Stimulated activated CD8-positive, alpha-beta memory T cell treated with anti-CD3 and anti-CD28 coated beads, Interleukin-7, amount 100 ng/mL, for 1 hour (primary cell): ENCODE data around the gene KRTAP21-1.
"Not testable (repeated sequence)": the region's sequence is repeated elsewhere in the genome, so short reads cannot be mapped to it uniquely, and the experiment has no call there.

Experiments
- DNase-seq, 2 donors: peaks; one replicate each; pipeline ENCODE4 v3.0.0-alpha.2; 2020; ENCODE audit warnings: low read depth in 2 of 2

The KRTAP21-1 gene

DNA sequence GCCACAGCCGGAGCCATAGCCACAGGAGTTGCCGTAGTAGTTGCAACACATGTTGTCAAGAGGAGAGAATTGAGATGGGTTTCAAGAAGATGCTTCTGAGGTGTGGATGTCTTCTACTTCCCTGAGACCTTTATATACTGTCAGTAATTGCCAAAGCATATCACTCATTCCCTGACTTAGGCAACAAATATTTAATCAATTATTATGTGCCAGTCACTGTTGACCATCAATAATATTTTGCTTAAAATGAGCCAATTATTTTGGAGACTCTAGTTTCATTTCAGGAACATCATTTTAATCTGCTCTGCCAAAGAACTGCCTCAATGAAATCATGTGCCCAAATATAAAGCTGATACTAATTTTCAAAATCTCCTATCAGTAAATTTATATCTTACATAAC lies at the start of gene KRTAP21-1:
Gene KRTAP21-1, minus strand, starts transcription at position 101 of the 400 bp plus-strand sequence. Its CDS starts 50 bp downstream, at position 51.
- DNase-seq: not testable (repeated sequence)

DNA sequence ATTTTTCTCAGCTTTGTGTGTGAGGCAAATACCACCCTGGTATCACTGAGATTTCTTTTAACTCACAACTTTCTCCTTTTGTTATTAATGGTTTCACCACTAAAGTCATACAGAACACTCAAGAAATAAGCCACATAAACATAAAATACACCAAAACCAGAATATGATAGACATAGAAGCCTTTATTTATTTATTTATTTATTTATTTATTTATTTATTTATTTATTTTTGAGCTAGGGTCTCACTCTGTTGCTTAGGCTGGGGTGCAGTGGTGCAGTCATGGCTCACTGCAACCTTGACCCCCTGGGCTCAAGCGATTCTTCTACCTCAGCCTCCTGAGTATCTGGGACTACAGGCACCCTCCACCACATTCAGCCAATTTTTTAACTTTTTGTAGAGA lies 45.4 kb upstream of the KRTAP21-1 start:
- DNase-seq: no peak

DNA sequence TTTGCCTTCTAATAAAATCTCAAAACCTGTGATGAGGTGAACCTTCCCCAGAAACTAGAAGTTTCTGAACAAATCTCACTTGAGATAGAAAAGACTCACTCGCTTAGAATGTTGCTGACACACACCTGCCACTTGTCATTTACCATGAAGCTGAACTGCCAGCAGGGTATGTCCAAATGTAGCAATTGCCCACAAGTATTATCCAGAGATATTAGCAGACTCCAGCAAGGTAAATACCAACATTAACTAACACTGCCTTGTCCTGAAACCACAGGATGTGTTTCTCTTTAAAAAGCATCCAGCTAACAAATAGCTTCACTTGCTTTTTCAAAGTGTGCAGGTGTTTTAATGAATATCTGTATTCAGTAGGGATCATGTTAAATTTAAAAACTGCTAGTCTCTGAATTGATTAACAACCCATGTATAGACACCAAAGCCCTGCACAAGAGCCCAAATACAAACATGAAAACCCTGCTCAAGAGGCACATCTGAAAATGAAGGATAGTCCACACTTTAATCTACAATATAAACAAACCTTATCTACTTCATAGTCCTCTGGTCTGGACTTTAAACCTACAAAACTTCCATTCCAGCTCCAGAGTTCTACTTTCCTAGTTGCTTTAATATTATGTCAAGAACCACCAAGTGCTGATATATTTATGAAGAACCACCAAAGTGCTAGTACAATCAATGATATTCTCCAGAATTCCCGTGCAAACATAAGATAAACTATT lies 38.5 kb upstream of the KRTAP21-1 start:
- no peak for DNase-seq

DNA sequence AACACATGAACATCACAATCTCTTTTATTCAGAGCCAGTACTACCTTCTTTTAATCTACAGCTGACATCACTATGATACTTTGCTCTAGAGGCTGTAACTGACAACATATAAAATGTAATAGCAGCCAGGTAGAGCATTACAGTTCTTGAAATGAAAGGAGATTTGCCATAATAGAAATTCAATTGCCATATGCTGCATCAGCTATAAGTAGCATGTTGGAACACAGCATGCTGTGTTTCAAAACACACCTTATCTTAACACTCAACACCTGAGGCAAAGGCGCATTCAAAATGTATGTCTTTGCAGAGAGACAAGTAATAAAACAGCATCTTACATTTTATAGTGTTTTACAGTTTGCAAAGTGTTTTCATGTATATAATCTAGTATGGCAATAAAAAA lies 24.0 kb upstream of the KRTAP21-1 start:
- DNase-seq: no peak

DNA sequence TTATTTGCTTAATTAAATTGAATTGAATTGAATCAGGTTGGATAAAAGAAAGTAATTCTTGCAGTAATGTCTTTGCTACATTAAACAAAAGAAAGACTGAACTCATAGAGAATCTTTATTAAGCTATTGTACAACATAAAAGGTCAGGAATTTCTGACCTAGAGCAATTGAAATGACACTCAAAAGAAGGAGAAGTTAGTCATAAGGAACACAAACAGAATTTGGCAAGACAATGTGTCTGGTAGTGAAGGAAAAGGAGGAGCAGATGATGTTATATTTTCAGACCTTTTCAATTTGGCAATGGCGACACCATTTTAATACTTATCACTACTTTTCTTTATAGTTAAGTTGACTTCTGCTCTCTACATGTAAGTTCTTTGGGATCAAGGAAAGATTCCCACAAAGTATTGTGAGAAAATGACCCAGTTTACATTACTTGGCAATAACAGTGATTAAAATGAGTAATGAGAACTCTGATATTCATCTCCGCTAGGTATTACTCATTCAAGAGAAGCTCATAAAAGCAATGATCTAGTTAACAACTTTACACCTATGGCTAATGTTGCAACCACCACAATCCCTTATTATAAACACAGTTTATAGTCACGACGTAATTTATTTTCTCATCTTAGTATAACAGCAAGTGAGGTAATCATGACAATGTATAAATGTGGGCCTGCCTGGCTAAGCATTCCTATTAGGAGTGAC lies 14.7 kb upstream of the KRTAP21-1 start:
- DNase-seq: no peak

DNA sequence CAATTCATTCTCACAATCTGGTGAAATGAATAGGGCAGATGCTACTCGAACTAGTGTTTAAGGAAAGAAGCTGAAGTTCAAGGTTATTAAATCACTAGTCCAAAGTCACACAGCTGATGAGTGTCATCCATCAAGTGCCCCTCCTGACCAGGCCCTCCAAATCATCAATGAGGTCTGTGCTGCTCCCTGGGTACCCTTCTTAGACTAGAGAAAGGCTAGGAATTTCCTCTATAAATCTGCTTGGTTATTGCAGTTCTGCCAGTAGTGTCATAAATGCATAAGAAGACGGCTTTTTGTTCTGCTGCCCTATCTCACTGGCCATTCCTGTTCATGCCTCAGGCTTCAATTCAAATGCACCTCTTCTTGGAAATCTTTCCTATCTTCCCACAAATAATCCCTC lies 5.5 kb upstream of the KRTAP21-1 start:
- DNase-seq: no peak

DNA sequence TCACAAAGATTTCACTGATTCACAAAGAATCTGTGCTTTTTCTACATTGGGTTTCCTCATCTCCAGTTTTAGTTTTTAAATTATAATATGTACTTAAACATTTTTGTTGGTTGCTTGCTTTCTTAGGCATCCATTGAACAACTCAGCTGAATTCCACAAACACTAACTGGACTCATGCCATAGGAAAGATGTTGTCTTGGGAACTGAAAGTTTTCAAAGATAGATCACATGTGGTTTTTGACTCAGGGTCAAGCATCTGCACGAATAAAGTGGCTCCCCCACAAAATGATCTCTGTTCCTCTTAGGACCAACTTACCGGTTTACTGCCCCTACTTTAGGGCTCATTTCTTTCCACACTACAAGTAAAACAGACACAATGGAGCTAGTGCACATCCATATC lies 3.1 kb upstream of the KRTAP21-1 start:
- no peak for DNase-seq

DNA sequence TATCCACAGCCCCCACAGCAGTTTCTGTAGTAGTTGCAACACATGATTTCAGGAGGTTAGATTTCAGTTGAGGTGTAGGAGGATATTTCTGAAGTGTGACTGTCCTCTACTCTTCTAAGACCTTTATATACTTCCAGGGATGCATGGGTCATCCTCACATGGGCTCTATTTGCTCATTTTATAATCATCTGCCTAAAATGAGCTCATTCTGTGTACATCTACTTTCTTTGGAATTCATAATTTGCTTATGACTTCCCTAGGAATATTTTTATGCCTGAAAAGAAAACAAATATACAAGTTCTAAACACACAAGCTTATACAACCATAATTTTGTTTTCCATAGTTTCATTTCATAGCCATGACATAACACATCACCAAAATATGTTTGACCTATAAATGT lies 8.1 kb downstream of the KRTAP21-1 start, which contains the start of gene KRTAP21-2:
Gene KRTAP21-2, minus strand, starts transcription at position 101 of the 400 bp plus-strand sequence. Its CDS starts 57 bp downstream, at position 44.
- no peak for DNase-seq

DNA sequence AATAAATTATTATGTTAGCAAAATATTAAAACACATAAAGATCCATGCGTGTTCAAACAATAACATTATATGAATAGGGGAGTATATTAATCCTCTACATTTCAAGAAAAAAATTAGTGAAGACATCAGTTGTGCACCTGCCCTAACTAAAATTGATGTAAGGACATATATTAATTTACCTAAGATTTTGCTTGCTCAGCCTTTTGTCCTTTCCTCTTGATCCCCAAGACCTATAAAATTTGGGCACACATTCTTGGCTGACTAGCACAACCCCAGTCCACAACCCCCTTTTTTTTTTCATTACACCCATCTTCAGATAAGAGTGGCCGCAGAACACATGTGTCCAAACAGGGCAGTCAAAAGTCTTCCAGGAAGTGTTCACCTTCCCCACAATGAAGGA lies 14.8 kb downstream of the KRTAP21-1 start:
- DNase-seq: no peak

DNA sequence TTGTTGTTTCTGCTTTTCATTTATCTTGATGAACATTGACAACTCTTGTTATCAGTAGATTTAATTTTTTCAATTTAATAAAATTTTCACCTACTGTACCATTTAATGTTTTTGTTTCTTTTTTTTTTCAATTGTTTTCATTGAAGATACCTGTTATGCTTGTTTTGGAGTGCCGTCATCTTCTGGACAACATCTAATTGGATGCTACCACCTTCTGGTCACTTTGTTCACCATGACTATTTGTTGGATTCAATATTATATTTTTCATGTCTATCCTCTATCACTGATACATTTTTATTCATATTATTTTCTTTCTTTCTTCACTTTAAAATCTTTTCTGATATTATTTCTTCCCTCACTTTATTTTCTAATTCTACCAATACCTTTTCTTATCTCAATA lies 22.2 kb downstream of the KRTAP21-1 start:
- no peak for DNase-seq

DNA sequence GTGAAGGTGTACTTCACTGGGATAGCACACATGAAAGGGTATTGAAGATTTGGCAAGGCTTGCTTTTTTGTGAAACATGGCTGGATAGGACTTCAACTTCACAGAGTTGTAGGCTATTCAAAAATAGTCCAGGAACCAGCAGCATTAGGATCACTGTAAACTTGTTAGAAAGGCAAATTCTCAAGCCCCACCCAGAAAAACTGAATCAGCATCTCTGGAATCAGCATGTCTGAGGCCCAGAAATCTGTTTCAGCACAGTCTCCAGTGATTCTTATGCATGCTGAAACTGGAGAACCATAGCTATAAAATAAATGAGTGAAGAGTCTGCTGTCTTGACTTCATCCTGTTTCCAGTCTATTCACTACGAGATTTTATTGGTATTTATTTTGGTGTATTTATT lies 28.5 kb downstream of the KRTAP21-1 start:
- no peak for DNase-seq

DNA sequence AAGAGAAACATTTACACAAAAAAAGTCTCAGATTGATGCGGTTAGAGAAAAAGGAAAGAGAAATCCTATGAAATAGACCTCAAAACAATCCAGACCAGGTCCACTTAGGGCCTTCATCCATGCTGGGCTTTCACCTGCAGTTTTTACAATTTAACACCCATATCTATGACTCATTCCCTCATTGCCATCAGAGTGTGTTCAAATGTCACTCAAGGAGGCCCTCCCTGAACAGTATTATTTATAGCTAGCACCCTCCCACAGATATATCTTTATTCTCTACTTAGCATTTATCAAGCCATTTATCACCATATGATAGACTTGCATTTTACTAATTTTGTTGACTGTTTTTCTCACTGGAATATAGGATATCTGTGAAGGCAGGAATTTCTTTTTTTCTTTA lies 35.8 kb downstream of the KRTAP21-1 start:
- DNase-seq: no peak

DNA sequence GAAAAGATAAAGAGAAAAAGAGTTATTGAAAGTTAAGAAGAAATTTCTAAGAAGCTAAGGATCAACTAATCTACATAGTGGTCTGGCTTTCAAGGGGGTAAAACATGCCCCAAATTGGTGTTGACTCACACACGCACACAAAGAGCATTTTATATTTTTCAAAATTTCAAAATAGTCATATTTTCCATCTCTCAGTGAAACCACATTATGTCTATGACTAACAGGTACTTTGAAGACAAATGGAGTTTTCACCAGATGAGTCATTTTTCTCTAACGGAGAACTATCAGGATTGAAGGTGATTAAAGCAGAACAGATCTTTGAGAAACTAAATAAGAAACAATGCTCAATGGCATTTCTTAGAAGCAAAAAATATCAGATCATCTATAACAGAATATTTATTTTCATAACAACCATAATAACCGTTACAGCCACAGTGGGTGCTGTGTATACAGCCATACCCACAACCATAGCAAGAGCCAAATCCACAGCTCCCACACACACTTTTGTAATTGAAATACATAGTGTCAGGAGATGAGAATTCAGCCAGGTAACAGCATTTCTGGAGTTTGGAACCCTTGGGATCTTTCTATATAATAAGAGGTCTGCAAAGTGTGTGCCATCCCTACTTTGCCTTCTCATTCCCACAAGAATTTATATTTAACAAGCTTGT lies 36.9 kb downstream of the KRTAP21-1 start, which contains the start of gene KRTAP21-3:
Gene KRTAP21-3, minus strand, starts transcription at position 539 of the 671 bp plus-strand sequence. Its CDS starts 18 bp downstream, at position 521.
- no peak for DNase-seq

DNA sequence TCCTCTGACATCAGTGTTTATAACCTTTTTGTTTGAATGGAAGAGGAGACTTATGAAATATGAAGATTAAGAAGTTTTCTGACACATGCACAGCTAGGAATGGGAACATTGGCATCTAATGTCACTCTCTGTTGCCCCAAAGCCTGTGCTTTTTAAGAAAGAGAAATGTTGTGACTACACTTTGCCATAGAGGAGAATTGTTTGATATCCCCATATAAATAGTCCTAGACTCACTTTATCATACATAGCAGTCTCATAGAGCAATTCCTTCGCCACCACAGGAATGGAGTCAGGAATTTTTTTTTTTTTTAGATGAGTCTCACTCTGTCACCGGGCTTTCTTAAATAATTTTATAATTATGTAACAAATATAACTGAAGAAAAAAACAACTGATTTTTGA lies 38.1 kb downstream of the KRTAP21-1 start:
- no peak for DNase-seq

DNA sequence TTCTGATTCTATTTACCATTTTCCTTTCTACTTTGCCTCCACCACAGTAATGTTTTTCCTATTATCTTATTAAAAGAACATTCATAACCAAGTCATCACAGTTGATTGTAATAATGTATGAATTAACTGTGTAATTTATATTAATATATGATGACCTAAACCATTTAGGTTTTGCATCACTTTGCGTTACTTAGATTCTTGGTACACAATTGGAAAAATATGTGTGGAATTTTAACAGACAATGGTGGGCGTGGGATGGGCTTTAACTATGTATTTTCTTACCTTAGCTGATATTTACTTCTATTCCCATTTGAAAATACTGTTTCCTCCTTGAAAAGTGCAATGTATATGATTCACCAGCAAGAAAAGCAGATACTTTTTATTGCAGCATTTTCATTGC lies 40.3 kb downstream of the KRTAP21-1 start:
- DNase-seq: no peak

DNA sequence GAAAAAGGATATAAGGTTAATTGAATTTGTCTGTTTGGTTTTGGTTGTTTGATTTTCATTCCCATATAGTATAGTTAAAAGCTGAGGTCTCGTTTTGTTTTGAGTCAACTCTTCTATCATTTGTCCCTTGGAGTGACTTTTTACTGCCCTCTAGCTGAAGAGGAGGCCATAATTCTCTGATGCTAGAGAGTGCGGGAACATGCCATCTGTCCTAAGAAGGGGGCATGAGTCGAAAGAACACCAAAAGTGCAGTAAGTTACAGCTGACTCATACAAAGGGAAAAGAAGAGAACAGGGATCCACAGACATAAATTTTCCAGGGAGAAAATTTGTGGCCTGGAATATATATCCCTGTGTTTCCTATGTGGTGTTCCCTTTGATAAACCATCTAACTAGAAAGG lies 40.8 kb downstream of the KRTAP21-1 start:
- DNase-seq: no peak

DNA sequence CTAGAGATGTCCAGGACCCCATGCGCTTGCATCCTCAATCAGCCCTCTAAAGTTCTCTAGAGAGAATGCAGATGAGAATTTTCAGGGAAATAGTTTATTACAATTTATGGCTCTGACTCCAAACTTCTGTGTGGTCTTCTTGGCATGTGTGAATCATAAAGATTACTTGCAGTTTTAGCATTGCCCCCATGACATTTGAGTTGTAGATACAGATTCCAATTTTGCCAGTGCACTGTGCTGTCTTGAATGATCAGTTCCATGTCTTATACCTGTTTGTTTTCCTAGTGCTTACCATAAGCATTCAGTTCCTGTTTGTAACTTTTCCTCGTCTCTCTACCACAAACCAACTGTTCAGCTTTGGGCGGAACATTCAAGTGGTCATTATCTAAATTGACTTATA lies 41.5 kb downstream of the KRTAP21-1 start:
- no peak for DNase-seq

DNA sequence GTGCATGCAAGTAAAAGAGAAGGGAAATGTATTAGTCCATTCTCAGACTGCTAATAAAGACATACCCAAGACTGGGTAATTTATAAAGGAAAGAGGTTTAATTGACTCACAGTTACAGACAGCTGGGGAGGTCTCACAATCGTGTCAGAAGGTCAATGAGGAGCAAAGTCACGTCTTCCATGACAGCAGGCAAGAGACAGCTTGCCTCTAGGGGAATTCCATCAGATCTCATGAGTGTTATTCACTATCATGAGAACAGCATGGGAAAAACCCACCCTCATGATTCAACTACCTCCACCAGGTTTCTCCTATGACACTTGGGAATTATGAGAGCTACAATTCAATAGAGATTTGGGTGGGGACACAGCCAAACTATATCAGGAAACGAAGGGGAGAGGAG lies 44.7 kb downstream of the KRTAP21-1 start:
- no peak for DNase-seq

DNA sequence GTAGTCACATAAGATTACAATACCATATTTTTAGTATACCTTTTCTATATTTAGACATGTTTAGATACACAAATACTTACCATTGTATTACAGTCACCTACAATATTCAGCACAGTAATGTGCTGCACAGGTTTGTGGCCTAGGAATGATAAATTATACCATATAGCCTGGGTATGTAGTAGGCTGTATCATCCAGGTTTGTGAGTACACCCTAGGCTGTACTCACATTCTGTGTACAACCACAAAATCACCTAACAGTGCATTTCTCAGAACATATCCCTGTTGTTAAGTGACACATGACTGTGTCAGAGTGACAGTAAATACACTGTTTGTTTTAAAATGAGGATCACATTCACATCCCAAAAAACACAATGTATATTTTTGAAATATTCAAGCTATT lies 47.8 kb downstream of the KRTAP21-1 start:
- DNase-seq: no peak
